Stimulated activated CD8-positive, alpha-beta memory T cell treated with anti-CD3 and anti-CD28 coated beads, Interleukin-15, amount 100 ng/mL, for 4 hours (primary cell): ENCODE results near the gene SPAG16.
"Not testable (repeated sequence)": the region's sequence is repeated elsewhere in the genome, so short reads cannot be mapped to it uniquely, and the experiment has no call there.

Experiments used
- DNase-seq, 2 donors: peaks; one replicate each; pipeline ENCODE4 v3.0.0-alpha.2; 2020; ENCODE audit warnings: low read depth in 2 of 2

SPAG16 gene

DNA sequence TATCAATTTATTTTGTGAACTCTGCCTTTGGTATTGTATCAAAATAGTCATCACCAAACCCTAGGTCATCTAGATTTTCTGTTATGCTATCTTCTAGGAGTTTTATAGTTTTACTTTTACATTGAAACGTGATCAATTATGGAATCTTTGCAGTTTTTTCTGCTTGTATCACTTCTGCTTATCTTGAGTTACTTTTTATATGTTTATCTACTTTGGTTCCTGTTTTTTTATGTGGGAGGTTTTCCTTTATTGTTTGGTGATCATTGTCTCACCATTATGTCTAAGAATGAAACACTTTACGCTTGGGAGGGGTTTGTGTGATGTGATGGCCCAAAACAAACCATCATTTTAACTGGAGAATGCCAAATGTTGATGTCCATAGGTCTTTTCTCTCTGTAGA lies 261.2 kb downstream of the SPAG16 start:
- no peak for DNase-seq

DNA sequence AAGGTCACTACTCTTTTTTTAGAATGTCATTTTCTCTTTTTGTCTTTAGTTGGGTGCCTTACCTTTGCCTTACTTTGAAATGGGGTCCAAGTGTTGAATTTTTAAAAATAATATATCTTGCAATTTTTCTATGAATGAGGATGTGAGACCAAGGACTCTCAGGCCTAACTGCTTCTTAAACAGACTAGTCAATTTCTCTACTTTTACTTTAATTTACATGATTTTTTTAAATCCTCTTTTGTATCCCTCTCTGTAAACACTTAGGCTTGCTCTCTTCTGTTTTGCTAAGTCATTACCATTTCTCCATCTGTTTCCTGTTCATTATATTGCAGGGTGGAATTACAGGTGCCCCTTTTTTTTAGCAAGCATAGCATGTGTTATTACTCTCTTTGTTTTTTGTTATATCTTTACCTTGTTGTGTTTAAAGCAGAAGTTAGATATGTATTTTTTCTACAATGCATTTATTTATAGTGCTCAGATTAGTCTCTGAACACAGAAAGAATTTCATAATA lies 261.8 kb downstream of the SPAG16 start:
- DNase-seq, result no peak

DNA sequence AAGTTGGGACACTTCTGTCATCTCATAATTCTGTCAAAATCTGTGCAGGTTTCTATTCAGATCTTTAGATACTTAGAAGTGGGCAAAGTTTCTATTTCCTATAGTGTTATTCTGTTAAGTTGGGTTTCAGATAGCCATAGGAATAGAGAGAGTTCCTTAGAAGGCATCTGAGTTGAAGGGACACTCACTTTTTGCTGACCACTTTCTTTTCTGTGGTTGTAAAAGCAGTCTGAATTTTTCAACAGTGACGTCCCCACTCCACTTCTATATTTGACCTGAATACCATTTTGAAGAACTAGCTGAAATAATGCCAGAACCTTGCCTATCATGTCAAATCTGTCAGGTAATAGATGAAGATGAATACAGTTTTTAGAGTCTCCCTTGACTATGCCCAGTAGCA lies 267.3 kb downstream of the SPAG16 start:
- no peak for DNase-seq

DNA sequence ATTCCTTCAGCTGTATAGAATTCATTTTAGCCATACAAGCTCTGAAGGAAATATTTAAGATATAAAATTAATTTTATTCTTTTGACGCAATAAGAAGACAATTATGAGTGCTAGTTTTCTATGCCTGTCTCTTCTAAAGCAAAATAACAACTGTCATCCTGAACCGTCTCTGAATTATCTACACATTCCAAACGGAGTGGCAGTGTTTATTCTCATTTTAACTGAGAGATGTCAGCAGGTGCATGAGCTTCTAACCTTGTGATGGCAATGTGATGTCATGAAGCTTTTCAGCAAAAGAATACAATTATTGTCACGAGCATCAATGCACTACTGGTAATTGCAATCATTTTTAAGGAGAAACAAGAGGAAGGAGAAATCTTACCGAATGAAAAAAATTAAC lies 274.8 kb downstream of the SPAG16 start:
- no peak for DNase-seq

DNA sequence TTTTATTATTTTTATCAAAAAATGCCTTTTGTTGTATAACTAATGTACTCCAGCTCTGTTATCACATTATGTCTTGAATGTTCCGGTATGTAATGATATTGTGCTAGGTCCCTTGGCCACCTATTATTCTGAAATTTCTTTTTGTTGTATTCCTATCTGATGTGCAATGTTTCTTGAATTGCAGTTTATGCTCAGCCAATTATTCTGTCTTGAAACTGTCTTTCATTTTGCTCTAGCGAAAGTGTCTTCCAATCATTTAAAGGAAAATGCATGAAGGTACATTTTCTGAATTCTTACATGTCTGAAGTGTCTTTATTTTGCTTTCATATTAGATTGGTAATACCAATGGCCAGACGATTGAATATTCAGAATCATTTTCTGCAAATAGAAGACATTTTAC lies 277.5 kb downstream of the SPAG16 start:
- DNase-seq, result no peak

DNA sequence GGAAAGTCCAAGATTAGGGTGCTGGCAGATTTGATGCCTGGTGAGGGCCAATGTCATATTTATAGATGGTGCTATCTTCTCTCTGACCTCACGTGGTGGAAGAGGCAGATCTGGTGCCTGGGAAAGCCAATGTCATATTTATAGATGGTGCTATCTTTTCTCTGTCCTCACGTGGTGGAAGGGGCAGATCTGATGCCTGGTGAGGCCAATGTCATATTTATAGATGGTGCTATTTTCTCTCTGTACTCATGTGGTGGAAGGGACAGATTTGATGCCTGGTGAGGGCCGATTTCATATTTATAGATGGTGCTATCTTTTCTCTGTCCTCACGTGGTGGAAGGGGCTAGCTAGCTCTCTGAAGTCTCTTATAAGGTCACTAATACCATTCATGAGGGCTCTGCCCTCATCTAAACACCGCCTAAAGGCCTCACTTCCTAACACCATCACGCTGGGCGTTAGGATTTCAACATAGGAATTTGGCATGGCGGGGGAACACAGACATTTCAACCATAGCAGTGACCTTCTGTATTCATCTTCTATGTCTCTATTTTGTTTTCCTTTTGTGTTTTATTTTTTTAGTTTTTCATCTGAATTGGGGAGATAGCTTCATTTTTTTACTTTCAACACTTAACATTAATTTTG lies 278.4 kb downstream of the SPAG16 start:
- DNase-seq, result no peak

DNA sequence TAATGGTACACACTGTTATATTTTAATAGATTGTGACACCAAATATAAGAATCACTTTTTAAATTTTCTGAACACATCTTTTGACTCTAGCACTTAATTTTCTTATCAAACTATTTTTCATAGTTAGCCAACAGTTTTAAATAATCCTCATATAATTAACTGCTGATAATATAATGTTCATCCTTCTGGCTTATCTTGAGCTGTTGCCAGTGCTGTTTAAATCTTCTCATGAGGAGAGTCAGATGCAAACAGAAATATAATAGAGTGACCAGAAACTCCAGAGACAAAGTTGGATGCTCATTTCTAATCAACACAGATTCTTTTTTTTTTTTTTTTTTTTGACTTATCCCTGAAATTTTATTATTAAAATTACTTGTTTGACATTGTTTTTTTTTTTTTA lies 282.6 kb downstream of the SPAG16 start:
- no peak for DNase-seq

DNA sequence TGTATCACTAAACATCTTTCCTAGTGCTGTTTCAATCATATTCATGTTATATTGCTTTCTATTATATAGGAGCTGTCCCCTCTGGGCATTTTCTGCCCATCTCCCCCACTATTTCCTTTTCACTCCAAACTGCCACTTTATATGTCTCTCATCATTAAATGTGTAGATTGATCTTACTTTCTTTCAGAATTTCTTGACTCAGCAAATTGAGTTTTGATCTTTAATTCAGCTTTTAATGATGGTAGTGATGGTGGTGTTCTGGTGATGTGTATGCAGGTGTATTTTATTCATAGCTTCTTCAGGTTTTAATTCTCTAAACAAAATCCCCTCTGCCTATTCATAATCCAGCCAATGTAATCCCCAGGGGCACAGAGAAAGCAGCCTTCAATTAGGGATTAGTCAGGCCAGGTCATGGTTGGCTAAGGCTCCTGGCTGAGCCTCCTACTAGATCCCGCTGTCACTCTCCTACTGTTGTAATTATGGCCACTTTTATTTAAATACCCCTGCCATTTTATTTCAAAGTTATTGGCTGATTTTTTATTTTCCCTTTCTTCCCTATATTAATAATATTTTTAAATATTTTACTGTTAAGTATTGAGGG lies 325.4 kb downstream of the SPAG16 start:
- DNase-seq, result no peak

DNA sequence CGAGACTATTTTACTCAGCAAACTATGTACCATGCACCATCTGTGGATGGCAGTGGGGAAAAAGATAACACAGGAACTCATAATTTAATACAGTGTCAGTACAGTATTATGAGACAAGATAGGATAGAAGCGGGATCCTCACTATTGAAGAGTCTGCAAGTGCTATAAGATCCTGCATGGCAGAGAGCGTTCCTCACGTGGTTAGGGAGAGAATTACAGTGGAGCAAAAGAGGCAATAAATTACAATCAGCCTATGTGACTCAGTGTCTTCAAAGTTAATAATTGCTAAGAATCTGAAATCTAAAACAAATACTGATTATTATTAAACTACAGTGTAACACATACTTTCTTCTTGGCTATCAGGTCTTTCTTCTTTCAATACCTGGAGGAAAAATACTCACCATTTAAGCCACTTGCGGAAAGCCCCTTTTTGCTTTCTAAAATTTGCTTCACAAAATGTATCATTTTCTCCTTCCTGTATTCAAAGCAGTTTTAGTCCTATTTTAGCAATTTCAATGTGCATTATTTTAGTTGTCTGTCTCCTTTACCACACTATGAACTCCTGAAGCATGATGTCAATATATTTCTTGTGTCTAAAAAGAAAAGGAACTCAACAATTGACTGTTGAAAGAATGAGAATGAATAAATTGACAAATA lies 342.9 kb downstream of the SPAG16 start:
- no peak for DNase-seq

DNA sequence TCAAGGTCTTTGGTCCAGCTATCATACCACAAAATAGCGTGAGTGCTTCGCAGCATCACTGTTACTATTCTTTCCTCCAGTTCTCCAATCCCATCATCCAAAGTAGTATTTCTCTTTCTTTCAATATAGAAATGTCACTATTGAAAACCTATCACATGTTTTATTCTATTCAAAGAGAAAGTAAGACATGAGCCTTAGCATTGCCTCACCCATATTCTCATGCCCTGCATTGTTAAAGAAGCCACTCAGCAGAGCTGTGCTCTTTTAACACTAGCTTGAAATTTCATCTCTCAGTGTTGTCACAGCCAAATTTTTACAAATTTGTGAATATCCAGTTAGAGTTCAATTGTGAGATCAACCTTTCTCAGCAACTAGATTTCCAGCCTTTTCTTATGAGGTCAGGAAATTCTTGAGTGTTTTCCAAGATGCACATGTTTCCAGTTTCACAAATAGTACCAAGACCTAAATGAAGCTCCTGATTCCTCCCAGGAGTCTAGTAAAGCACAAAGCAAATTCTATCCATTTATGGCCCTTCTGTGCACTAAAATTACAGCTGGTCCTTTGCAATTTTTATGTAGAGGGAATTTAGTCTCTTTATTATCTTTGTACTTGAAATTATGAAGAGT lies 343.7 kb downstream of the SPAG16 start:
- DNase-seq, result no peak

DNA sequence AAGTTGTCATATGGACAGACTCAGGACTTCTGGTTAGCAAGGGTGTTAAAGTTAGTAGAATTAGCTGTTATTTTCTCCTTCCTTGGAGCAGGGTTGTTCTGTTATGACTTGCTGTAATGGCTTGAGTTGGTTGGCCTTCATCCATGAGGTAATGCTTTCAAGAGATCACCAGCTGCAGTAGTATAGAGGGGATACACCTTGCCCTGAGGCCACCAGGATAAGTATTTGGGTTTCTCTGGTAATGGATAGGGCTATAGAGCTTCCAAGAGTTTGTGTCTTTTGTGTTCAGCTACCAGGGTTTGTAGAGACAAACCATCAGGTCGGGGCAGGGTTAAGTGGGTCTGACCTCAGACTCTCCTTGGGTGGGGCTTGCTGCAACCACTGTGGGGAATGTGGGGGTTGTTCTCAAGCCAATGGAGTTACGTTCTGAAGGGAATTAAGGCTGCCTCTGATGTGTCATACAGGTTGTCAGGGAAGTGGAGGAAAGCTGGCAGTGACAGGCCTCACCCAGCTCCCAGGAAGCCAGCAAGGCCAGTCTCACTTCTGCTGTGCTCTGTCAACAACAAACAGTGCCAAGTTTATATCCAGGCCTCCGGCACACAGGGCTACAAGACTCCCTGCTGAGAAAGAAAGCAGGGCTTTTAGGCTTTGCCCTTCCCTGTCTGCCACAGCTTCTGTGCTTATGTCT lies 356.6 kb downstream of the SPAG16 start:
- no peak for DNase-seq

DNA sequence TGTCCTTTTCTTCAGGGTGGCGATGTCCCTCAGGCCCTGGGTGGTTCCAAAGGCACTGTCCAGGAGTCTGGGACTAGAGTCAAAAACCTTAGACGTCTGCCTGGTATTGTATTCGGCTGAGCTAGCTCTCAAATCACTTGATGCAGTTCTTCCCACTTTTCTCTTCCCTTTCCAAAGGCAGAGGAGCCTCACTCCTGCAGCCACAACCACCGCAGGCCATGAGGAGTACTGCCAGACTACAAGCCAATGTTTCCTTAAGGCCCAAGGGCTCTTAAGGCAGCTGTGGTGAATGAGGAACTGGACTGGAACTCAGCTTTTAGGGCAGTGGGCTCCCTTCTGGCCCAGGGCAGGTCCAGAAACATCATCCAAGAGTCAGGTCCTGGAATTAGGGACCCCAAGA lies 360.7 kb downstream of the SPAG16 start:
- no peak for DNase-seq

DNA sequence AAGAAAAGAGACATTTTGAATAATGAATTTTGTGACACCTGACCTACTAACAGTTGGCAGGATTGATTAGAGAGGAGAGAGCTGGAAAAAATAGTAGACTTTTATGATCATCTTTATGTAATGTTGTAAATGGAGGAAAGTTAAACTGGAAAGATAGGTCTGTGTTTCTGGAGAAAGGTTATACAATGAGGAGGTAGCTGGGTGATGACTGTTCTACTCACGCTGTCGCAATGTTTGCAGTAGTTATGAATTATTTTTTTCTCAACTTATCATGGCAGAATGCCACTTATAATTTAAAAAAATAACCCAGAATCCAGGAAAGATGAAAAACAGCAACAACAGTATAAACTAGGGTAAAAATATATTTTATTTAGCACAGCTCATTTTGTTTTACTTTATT lies 364.9 kb downstream of the SPAG16 start:
- DNase-seq, result no peak

DNA sequence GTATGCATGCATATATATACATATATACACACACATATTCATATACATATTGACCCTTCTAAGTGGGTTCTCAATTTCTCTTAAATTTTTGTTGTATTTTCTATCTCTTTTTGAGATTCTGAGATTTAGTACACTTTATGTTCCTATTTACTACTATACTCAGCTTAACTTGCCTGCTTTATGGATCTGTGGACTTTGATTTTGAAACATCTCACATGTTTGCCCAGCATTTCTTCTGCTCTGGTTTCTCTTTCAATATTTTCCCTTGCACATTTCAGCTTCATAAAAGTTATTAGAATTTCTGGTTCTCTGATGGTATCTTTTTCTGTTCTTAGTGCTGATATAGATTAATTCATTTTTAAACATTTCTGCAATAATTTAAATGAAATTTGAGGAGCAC lies 380.6 kb downstream of the SPAG16 start:
- DNase-seq, result no peak

DNA sequence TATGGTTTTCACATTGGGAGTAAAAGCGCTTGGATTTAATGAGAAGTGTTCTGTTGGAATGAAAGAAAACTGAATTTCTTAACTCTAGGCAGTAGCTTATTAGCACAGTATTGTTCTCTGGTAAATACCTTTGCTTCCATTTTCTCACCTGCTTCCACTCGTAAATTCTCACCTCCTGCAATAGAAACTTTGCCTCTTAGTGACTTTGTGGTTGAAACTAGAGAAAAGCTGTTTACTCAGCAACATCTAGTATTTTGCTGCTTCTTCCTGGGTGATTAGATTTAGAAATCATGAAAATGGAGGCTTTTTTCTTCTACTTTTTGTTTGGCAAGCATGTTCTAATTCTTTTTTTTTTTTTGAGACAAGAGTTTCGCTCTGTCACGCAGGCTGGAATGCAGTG lies 385.4 kb downstream of the SPAG16 start:
- DNase-seq, result no peak

DNA sequence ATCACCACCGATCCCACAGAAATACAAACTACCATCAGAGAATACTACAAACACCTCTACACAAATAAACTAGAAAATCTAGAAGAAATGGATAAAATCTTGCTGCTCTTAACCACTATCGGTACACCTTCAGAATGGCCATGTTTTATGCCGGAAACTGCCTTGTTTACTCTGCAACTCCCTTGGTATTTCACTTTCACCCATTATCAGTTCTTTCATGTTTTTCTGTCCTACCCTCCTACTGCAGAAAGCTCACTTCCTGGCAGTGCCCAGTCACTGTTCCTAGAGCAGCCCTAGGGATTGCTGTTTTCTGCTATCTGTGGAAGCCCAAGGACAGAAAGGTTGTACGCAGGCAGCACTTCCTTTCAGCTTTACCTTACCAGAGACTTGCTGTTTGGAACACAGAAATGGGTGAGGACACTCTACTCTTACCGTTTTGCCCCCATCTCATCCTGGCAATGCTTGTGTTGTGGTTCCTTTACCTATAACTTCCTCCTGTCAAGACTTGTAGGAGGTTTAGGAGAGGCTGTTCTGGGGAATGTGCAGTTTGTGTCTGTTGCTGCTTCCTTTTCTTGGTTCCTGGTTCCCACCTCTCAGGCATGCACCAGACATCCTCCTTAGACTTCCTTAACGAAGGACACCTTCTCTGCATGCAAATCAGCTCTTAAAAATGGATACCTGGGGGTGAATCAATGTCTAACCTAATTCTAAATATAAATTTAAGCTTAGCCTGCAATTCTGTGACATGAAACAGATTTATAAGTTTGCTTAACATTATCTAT lies 394.4 kb downstream of the SPAG16 start:
- no peak for DNase-seq

DNA sequence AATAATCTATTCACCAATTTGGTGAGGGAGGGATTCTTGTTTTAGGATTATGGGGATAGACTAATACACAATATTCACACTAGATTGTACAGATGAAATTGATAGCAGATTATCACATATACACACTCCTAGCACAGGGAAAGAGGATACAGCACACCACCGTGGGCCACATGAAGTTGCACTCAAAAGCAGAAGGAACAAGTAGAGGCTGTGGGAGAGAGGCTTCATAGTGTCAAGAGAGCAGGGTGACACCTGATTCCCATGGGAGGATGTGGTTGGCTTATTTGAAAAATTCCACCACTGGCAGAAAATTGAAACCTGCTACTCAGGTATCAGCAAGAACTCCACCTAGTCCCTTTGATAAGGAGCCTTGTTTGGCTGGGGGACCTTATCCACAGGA lies 395.6 kb downstream of the SPAG16 start:
- no peak for DNase-seq

DNA sequence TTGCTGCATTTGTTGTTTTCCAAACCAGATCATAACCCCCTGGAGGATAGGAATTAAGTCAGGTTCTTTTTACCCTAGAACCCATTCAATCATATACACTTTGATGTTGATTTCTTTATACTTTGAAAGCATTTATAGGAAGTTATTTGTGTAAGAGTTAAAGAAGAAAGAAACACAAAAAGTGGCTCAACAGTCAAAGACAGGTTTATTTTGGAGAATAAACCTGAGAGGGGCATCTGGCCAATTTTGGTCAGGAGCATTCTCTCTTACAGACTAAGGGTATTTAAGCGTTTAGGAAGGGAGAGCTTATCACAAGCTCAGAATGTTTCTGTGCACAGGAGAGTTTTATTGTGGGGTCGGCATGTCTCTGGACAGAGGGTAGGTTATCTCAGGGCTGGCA lies 398.0 kb downstream of the SPAG16 start:
- no peak for DNase-seq

DNA sequence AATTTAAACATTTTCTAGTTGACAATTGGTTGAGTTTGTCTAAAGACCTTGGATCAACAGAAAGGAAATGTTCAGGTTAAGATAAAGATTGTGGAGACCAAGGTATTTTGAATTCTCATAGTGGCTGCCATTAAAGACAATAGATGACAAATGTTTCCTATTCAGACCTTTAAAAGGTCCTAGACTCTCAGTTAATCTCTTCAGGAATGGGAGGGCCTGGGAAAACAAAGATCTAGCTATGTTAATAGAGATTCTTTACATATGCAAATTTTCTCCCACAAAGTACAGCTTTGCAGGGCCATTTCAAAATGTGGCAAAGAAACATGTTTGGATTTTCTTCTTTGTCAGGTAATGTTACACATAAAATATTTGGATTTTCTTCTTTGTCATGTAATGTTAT lies 403.9 kb downstream of the SPAG16 start:
- no peak for DNase-seq

DNA sequence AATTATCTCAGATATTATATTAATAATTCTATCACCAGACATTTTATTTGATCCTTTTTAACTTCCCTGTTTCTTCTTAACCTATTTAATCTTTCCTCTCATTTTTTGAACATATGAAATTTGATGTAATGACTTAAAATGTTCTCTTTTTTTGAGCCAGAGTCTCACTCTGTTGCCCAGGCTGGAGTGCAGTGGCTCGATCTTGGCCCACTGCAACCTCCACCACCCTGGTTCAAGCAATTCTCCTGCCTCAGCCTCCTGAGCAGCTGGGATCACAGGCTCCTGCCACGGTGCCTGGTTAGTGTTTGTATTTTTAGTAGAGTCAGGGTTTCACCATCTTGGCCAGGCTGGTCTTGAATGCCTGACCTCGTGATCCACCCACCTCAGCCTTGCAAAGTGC lies 404.6 kb downstream of the SPAG16 start:
- not testable (repeated sequence) for DNase-seq

DNA sequence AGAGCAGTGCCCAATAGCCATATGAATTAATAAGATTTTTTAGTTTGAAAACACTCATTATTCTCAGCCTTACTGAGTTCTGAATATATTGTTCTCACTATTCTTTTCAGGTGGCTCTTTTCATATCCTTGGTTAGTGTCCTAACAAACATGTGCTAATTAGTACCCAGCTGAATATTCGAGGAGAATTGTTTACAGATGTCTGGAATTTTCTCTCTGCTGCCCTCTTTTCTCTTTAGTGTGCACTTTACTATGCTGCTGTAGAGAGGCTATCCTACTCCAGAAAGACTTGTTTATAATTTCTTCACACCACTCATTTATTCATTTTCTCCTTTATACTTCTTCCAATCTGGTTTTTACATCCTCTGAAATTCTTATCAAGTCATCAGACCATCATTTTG lies 405.3 kb downstream of the SPAG16 start:
- no peak for DNase-seq

DNA sequence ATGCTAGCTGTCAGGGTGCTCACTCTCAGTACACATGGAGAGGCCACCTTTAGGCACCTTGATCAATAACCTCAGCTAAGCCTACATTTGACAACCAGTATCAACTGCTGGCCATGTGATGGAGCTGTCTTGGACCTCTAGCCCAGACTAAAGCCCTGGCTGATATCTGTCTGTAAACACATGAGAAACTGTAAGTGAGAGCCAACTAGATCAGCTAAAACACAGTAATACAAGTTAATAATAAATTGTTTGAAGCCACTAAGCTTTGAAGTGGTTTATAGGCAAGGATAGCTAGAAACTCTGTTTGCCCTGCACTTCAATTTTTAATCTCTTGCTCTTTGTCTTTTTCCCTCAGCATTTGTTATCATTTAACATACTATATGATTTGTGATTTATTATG lies 407.1 kb downstream of the SPAG16 start:
- no peak for DNase-seq
